ENCODE results near the gene ACBD3. TPM values are rescaled to one million over a fixed set of nuclear protein-coding genes. Genes with fewer than 3 reads are reported as not detected.
"Not testable (repeated sequence)": the region's sequence is repeated elsewhere in the genome, so short reads cannot be mapped to it uniquely, and the experiment has no call there.

Gene ACBD3
- total RNA-seq, 1 donor, result 80.3 TPM

GRCh38 chr1:226204198-226204597, 17.7 kb upstream of the ACBD3 start:
- Histone ChIP-seq H4K20me1 (ENCODE audit: insufficient read depth, low read length) (no peaks in the 10 kb centered on the region), H3K36me3 (ENCODE audit: insufficient read depth, low read length) (no peaks in the 10 kb centered on the region), H2AFZ (ENCODE audit: low read length) (no peak overlapping the region), H3K4me1 (ENCODE audit: insufficient read depth, low read length) (no peaks in the 10 kb centered on the region), H3K4me2 (ENCODE audit: insufficient read depth, low read length) (no peak overlapping the region), H3K27me3 (ENCODE audit: insufficient read depth, low read length) (peaks cover 3% of the 10 kb centered on the region), H3K4me3 (ENCODE audit: insufficient read depth, low read length) (no peak overlapping the region), H3K27ac (ENCODE audit: low read depth, low read length) (no peak overlapping the region), H3K79me2 (ENCODE audit: insufficient read depth, low read length) (no peaks in the 10 kb centered on the region), H3K9me3 (ENCODE audit: low read depth, low read length) (no peaks in the 10 kb centered on the region)
- no peak for TF ChIP-seq CTCF (IDR thresholded peaks at IDR 0.05; ENCODE audit: extremely low read depth, low read depth, low read length)
- no peak for DNase-seq (ENCODE audit: insufficient read length, low spot score, missing footprints)

GRCh38 chr1:226203655-226204054, 17.1 kb upstream of the ACBD3 start:
- H3K4me3 ChIP-seq (ENCODE audit: insufficient read depth, low read length), result no peak overlapping the region
- H3K27me3 ChIP-seq (ENCODE audit: insufficient read depth, low read length), result peaks cover 3% of the 10 kb centered on the region
- H3K36me3 ChIP-seq (ENCODE audit: insufficient read depth, low read length), result no peaks in the 10 kb centered on the region
- H3K4me1 ChIP-seq (ENCODE audit: insufficient read depth, low read length), result no peaks in the 10 kb centered on the region
- H3K9me3 ChIP-seq (ENCODE audit: low read depth, low read length), result no peaks in the 10 kb centered on the region
- no peak for TF ChIP-seq CTCF (IDR thresholded peaks at IDR 0.05; ENCODE audit: extremely low read depth, low read depth, low read length)
- DNase-seq (ENCODE audit: insufficient read length, low spot score, missing footprints), result no peak
- no peak overlapping the region for H3K4me2 ChIP-seq (ENCODE audit: insufficient read depth, low read length)
- no peak overlapping the region for H3K27ac ChIP-seq (ENCODE audit: low read depth, low read length)
- H4K20me1 ChIP-seq (ENCODE audit: insufficient read depth, low read length), result no peaks in the 10 kb centered on the region
- H2AFZ ChIP-seq (ENCODE audit: low read length), result no peak overlapping the region
- no peaks in the 10 kb centered on the region for H3K79me2 ChIP-seq (ENCODE audit: insufficient read depth, low read length)

GRCh38 chr1:226203240-226203639, 16.7 kb upstream of the ACBD3 start:
- H3K4me3 ChIP-seq (ENCODE audit: insufficient read depth, low read length), result no peak overlapping the region
- no peak for DNase-seq (ENCODE audit: insufficient read length, low spot score, missing footprints)
- no peaks in the 10 kb centered on the region for H4K20me1 ChIP-seq (ENCODE audit: insufficient read depth, low read length)
- no peaks in the 10 kb centered on the region for H3K79me2 ChIP-seq (ENCODE audit: insufficient read depth, low read length)
- H3K27ac ChIP-seq (ENCODE audit: low read depth, low read length), result no peak overlapping the region
- no peaks in the 10 kb centered on the region for H3K36me3 ChIP-seq (ENCODE audit: insufficient read depth, low read length)
- no peaks in the 10 kb centered on the region for H3K9me3 ChIP-seq (ENCODE audit: low read depth, low read length)
- H3K4me2 ChIP-seq (ENCODE audit: insufficient read depth, low read length), result no peak overlapping the region
- H3K27me3 ChIP-seq (ENCODE audit: insufficient read depth, low read length), result peaks cover 3% of the 10 kb centered on the region
- TF ChIP-seq CTCF (IDR thresholded peaks at IDR 0.05; ENCODE audit: extremely low read depth, low read depth, low read length), result no peak
- no peak overlapping the region for H2AFZ ChIP-seq (ENCODE audit: low read length)
- H3K4me1 ChIP-seq (ENCODE audit: insufficient read depth, low read length), result no peaks in the 10 kb centered on the region

DNA sequence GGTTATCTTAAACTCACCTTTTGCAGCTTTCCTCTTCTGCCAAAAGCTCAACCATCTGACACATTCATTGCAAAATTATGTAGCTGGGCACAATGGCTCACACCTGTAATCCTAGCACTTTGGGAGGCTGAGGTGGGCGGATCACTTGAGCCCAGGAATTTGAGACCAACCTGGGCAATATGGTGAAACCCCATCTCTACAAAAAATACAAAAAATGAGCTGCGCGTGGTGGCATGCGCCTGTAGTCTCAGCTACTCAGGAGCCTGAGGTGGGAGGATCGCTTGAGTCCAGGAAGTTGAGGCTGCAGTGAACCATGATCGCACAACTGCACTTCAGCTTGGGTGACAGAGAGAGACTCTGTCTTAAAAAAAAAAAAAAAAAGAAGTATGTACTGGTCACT, 16.1 kb upstream of the ACBD3 start:
- not testable (repeated sequence) for H3K27me3 ChIP-seq (ENCODE audit: insufficient read depth, low read length); H3K27ac ChIP-seq (ENCODE audit: low read depth, low read length); H4K20me1 ChIP-seq (ENCODE audit: insufficient read depth, low read length); H3K36me3 ChIP-seq (ENCODE audit: insufficient read depth, low read length); H3K79me2 ChIP-seq (ENCODE audit: insufficient read depth, low read length); H3K9me3 ChIP-seq (ENCODE audit: low read depth, low read length); H3K4me3 ChIP-seq (ENCODE audit: insufficient read depth, low read length); DNase-seq (ENCODE audit: insufficient read length, low spot score, missing footprints); H2AFZ ChIP-seq (ENCODE audit: low read length); H3K4me2 ChIP-seq (ENCODE audit: insufficient read depth, low read length); H3K4me1 ChIP-seq (ENCODE audit: insufficient read depth, low read length)

Data from osteoblast (primary cell).